ENCODE data around the gene PTCD2.

DNA sequence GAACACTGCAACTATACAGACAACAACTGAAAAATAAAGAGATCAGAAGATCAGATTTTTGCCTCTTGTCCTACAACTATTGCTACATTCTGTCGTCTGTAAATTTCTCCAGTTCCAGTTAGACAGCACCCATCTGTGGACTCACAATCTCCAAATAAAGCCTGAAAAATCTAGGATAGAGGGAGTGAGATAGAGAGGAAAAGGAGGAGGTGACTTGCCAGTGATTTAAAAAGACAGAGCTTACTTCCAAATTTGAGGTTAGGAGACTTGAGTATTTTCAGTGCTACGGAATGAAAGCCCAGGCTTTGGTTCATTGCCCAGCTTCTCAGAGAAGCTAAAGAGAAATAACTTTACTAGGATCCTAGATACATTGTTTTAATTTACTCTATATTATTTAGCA is 63.6 kb downstream of the PTCD2 start:
- TF ChIP-seq, protein P1, sequence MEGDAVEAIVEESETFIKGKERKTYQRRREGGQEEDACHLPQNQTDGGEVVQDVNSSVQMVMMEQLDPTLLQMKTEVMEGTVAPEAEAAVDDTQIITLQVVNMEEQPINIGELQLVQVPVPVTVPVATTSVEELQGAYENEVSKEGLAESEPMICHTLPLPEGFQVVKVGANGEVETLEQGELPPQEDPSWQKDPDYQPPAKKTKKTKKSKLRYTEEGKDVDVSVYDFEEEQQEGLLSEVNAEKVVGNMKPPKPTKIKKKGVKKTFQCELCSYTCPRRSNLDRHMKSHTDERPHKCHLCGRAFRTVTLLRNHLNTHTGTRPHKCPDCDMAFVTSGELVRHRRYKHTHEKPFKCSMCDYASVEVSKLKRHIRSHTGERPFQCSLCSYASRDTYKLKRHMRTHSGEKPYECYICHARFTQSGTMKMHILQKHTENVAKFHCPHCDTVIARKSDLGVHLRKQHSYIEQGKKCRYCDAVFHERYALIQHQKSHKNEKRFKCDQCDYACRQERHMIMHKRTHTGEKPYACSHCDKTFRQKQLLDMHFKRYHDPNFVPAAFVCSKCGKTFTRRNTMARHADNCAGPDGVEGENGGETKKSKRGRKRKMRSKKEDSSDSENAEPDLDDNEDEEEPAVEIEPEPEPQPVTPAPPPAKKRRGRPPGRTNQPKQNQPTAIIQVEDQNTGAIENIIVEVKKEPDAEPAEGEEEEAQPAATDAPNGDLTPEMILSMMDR (IDR thresholded peaks at IDR 0.05; ENCODE audit: insufficient read depth, low read length): no peak
- no peak for TF ChIP-seq POLR2AphosphoS5 (IDR thresholded peaks at IDR 0.05; ENCODE audit: low read depth)
- no peak for TF ChIP-seq REST (IDR thresholded peaks at IDR 0.05; ENCODE audit: insufficient replicate concordance, low read depth)
- TF ChIP-seq GABPA (IDR thresholded peaks at IDR 0.05; ENCODE audit: low read depth): no peak
- no peak for TF ChIP-seq SPI1 (IDR thresholded peaks at IDR 0.05; ENCODE audit: borderline replicate concordance, low read depth)

Measured in HL-60 (cell line).